ENCODE measurements around the gene CACNA2D4. TPM values are rescaled to one million over a fixed set of nuclear protein-coding genes. Genes with fewer than 3 reads are reported as not detected.
A peak's percentile ranks its signal among the peaks of the same experiment; 100 is the strongest.

The CACNA2D4 gene
- total RNA-seq, 1 experiment from 2014 or later = 0.74 TPM

GRCh38 chr12:1872001-1872400, 46.5 kb downstream of the CACNA2D4 start:
- no peak for DNase-seq (ENCODE audit: low read depth)

GRCh38 chr12:1870998-1871917, 47.2 kb downstream of the CACNA2D4 start:
- DNase-seq (ENCODE audit: low read depth) = no peak

GRCh38 chr12:1870086-1870485, 48.4 kb downstream of the CACNA2D4 start:
- DNase-seq (ENCODE audit: low read depth) = no peak

GRCh38 chr12:1869145-1869544, 49.3 kb downstream of the CACNA2D4 start:
- DNase-seq (ENCODE audit: low read depth) = no peak

- no peak for DNase-seq (ENCODE audit: low read depth)
Observed at GRCh38 chr12:1865284-1865866, 53.1 kb downstream of the CACNA2D4 start.

- no peak for DNase-seq (ENCODE audit: low read depth)
Observed at GRCh38 chr12:1864867-1865266, 53.6 kb downstream of the CACNA2D4 start.

GRCh38 chr12:1864456-1864855, 54.0 kb downstream of the CACNA2D4 start:
- DNase-seq (ENCODE audit: low read depth) = no peak

- no peak for DNase-seq (ENCODE audit: low read depth)
Observed at GRCh38 chr12:1863823-1864222, 54.6 kb downstream of the CACNA2D4 start.

GRCh38 chr12:1862973-1863372, 55.5 kb downstream of the CACNA2D4 start:
- DNase-seq (ENCODE audit: low read depth) = no peak

- peak; percentile 82 for DNase-seq (ENCODE audit: low read depth)
Observed at GRCh38 chr12:1859643-1860042, 58.8 kb downstream of the CACNA2D4 start.

GRCh38 chr12:1858456-1858855, 60.0 kb downstream of the CACNA2D4 start:
- DNase-seq (ENCODE audit: low read depth) = no peak

- no peak for DNase-seq (ENCODE audit: low read depth)
Observed at GRCh38 chr12:1857821-1858220, 60.6 kb downstream of the CACNA2D4 start.

- no peak for DNase-seq (ENCODE audit: low read depth)
Observed at GRCh38 chr12:1857086-1857485, 61.4 kb downstream of the CACNA2D4 start.

GRCh38 chr12:1855241-1855640, 63.2 kb downstream of the CACNA2D4 start:
- no peak for DNase-seq (ENCODE audit: low read depth)

GRCh38 chr12:1853716-1854115, 64.7 kb downstream of the CACNA2D4 start:
- no peak for DNase-seq (ENCODE audit: low read depth)

GRCh38 chr12:1852076-1852475, 66.4 kb downstream of the CACNA2D4 start:
- DNase-seq (ENCODE audit: low read depth) = no peak

- peak; percentile 57 for DNase-seq (ENCODE audit: low read depth)
Observed at GRCh38 chr12:1851151-1851701, 67.2 kb downstream of the CACNA2D4 start.

- DNase-seq (ENCODE audit: low read depth) = no peak
Observed at GRCh38 chr12:1848745-1849144, 69.7 kb downstream of the CACNA2D4 start.

GRCh38 chr12:1848146-1848545, 70.3 kb downstream of the CACNA2D4 start:
- no peak for DNase-seq (ENCODE audit: low read depth)

- DNase-seq (ENCODE audit: low read depth) = no peak
Observed at GRCh38 chr12:1847411-1847810, 71.0 kb downstream of the CACNA2D4 start.

GRCh38 chr12:1846421-1847405, 71.7 kb downstream of the CACNA2D4 start:
- DNase-seq (ENCODE audit: low read depth) = no peak

GRCh38 chr12:1845886-1846285, 72.6 kb downstream of the CACNA2D4 start:
- DNase-seq (ENCODE audit: low read depth) = no peak
